NOMO-1 treated with dmso at 0.1 percent for 144 hours (cell line): ENCODE measurements around the gene ZNF142.

ENCODE experiments used
- DNase-seq: peaks from one replicate; lab custom pipeline; 2025; ENCODE audit not compliant: unreplicated experiment; lab: John Stamatoyannopoulos, UW

The ZNF142 gene

DNA sequence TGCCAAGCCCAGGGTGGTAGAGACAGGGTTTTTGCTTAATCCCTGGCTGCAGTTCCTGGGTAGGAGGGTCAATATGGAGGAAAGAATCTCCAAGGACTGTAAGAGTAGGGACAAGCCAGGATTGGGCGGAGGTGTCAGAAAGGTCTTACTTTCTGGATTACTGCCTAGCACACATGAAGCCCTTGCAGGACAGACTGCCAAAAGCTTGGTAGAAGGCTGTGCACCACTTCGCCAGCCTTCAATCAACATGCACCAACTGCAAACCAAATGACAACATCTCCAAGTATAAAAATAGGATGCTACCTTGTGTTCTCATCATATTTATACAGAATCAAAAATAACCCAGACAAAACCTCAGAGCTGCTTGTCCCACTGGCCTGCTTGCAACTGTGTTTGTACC lies 3.7 kb downstream of the ZNF142 start:
- no peak for DNase-seq

DNA sequence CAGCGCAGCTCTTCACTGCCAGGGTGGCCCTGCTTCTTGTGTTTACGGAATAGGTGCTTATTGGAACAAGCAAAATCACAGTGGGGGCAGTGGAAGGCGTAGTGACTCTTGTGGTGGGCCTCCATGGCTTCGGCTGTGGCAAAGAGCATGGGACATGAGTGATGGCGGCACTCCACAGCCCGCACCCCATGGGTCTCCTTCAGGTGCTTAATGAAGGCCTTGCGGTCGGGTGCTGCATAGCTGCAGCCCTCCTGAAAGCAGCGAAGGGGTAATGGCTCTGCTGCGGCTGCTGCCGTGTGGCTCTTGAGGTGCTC lies 10.7 kb downstream of the ZNF142 start:
- no peak for DNase-seq

GRCh38 chr2:218648088-218648786 lies 11.2 kb downstream of the ZNF142 start:
- no peak for DNase-seq

DNA sequence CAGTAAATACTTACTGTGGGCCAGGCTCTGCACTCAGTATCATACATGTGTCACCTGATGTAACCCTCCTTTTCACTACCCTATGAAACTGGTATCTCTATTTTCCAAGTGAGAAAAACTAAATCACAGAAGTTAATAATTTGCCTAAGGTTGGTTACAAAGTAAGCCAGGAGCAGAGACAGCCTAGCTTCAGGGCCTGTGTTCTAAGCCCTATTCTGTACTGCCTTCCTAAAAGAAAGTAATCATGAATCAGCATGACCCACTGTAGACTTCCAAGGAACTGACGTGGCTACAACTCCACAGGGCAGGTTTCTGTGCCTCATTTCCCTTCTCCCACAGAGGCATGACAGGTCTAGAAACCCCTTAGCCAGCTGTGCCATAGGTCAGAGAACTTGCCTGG lies 14.3 kb downstream of the ZNF142 start:
- DNase-seq = no peak

DNA sequence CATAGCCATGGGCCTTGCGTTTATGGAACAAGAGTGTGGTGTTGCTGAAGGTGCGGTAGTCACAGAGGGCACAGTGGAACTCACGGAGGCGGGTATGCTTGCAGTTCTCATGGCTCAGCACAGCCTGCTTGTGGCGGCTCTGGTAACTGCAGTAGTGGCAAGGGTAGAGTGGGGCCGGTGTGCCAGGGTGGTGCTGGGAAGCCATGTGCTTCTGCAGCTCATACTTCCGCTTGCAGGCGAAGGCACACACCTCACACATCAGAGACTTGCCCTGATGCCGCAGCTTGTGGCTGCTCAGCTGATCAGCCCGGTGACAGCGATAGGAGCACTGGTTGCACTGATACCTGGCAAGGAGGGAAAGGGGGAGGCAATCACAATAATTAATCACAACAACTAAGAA lies 14.7 kb downstream of the ZNF142 start:
- DNase-seq = no peak

DNA sequence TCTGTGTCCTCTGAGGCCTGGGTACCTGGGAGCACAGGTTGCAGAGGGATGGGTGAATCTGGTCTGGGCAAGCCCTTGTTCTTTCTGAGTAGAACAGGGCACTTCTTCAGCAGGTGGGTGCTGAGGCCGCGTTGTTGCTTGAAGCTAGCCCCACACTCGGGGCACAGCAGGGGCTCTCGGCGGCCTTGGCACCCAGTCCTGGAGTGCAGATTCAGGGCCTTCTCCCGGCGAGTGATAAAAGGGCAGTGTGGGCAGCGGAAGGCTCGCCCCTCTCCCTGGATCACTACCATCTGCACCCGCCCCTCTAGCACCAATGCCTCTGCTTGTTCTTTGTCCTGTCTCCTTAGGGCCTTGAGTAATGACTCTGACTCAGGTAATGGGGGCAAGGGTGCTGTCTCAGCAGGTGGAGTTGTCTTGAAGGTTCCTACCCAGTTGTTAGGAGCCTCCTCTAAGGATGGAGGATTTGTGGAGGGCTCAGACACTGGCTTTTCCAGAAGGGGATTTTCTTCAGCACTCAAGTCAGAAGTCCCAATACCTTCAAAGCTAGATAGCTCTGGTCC lies 15.6 kb downstream of the ZNF142 start:
- DNase-seq = no peak

DNA sequence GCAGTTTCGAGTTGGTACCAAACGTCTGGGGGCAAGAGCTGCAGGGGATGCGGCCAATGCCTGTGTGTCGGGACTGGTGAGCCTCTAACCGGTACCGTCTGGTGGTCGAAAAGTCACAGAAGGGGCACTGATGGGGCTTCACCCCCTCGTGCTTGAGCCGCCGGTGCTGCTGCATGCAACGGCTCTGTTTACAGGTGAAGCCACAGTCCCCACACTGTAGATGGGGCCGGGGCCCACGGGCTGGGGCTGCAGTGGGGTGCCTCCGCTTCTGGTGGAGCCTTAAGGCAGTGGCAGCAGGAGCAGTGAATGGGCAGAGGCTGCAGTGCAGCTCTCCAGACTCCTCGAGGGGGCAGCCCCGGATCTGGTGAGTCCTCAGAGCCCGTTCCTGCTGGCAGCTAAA lies 16.6 kb downstream of the ZNF142 start:
- DNase-seq = no peak

DNA sequence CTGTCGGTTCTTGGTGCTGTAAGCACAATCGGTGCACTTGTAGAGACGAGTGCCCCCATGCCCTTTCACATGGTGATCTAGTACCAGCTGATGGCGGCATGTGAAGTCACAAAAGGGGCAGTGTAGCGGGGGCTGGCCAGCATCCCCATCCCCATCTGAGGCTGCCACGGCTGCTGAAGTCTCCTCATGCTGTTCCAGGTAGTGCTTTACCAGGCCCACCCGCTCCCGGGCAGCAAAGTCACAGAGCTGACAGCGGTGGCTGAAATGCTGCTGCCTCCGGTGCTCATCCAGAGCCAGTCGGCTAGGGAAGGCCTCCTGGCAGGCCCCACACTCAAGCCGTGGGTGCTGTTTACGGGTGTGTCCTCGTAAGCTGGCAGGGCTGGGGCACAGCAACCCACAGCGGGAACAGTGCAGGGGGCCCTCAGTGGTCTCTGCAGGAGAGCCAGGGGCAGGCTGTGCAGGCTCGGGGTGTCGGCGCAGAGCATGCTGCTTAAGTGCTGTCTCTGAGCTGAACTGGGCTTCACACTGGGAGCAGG lies 17.2 kb downstream of the ZNF142 start:
- DNase-seq = no peak

DNA sequence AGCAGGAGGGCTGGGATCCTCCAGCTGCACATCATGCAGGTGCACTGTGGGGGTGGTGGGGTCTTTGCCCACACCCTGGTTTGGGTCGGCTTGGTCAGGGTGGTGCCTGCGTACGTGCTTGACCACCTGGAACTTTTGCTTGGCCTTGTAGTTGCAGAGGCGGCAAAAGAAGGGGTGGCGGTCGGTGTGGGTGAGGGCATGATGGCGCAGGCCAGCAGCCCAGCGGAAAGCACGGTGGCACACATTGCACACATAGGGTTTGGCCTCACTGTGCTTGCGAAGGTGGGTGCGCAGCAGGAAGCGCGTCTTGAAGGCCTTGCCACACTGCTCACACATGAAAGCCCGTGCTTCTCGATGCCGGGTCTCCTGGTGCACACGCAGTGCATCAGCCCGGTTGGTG lies 21.1 kb downstream of the ZNF142 start:
- no peak for DNase-seq

GRCh38 chr2:218635719-218636118 lies 23.7 kb downstream of the ZNF142 start:
- no peak for DNase-seq

DNA sequence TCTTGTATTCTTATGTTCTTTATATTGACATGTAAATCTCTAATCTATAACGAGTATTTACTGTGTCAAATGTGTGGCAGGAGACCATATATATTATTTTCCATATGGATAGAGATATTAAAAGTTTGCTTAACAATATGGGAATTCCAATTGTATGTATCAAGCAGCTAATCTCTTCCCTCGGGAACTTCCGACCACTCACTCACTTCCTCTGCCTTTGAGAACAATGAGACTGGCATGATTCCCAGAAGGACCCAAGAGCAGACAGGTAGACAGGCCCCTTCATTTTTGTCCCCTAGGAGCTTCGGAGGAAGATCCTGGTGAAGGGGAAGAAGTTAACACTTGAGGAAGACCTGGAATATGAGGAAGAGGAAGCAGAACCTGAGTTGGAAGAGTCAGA lies 27.6 kb downstream of the ZNF142 start:
- no peak for DNase-seq

DNA sequence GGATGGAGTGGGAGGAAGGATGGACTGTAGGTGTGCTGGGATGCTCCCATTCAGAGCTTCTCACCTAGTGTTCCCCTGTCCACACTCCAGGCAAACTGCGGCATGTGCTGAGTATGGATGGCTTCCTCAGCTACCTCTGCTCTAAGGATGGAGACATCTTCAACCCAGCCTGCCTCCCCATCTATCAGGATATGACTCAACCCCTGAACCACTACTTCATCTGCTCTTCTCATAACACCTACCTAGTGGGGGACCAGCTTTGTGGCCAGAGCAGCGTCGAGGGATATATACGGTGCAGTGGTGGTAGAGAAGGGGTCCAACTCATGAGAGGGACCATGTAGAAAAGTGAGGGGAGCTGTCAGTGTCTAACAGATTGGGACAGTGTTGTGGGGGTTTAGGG lies 31.5 kb downstream of the ZNF142 start:
- no peak for DNase-seq

DNA sequence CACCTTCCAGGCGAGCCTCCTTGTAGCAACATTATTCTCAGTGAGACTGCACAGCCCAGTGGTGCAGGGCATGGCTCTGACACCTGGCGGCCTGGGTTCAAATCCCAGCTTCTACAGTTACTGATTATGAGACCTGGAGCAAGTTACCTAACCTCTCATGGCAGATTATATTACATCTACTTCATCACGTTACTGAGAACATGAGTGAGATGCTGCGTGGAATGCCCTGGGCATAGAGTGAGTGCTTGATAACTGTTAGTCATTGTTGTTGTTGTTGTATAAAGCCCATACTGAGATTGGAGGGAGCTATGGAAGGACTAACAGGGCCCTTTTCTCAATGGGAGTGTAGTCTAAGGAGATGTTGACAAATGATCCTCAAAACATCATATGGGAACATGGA lies 33.1 kb downstream of the ZNF142 start:
- no peak for DNase-seq

DNA sequence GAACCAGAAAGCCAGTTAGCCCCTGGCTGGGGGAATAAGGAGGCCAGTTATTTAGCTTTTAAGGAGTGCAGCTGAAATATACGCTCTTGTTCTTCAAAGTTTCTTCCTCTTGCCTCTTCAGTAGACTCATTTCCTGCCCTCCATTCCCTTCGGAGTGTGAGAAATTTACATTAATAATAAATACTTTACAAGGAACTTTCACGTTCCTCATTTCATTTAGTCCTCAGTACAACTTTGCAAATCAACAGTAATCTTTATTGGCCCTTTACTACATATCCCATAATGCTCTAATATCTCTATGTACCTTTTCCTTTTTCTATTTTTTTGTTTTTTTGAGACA lies 36.1 kb downstream of the ZNF142 start:
- DNase-seq = no peak

DNA sequence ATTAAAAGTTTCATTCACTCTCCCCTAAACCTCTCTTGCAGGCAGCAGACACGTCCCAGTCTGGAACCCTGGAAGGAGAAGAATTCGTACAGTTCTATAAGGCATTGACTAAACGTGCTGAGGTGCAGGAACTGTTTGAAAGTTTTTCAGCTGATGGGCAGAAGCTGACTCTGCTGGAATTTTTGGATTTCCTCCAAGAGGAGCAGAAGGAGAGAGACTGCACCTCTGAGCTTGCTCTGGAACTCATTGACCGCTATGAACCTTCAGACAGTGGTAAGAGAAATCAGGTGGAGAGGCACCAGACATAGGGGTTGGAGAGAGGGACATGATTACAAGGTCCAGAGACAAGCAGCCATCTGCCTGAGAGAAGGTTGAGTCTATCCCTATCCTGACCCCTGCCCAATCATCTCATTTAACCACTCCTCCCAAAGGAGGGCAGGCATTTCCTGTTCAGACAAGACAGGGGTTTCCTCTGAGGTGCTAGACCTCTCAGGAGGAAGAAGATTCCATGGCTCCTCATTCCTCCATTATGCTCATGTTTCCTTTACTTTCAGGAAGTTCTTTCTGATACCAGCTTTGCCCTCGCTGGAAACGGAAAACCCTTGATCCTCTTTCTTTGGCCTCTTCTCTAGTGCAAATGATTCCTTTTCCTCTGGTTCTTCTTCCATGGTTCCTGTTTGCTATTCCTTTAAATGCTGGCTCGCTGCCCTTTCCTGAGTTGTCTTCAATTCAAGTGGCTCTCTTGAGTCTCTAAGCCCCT lies 36.6 kb downstream of the ZNF142 start:
- no peak for DNase-seq

DNA sequence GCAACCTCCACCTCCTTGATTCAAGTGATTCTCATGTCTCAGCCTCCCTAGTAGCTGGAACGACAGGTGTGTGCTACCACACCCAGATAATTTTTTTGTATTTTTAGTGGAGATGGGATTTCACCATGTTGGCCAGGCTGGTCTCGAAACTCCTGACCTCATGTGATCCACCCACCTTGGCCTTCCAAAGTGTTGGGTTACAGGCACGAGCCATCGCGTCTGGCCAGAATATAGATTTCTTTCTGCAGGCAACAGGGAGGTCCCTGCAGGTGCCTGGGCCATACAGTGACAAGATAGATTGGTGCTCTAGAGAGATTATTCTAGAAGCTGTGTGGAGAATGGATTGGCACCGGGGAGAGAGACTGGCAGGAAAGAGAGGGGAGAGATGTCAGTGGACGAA lies 38.4 kb downstream of the ZNF142 start:
- DNase-seq = no peak

DNA sequence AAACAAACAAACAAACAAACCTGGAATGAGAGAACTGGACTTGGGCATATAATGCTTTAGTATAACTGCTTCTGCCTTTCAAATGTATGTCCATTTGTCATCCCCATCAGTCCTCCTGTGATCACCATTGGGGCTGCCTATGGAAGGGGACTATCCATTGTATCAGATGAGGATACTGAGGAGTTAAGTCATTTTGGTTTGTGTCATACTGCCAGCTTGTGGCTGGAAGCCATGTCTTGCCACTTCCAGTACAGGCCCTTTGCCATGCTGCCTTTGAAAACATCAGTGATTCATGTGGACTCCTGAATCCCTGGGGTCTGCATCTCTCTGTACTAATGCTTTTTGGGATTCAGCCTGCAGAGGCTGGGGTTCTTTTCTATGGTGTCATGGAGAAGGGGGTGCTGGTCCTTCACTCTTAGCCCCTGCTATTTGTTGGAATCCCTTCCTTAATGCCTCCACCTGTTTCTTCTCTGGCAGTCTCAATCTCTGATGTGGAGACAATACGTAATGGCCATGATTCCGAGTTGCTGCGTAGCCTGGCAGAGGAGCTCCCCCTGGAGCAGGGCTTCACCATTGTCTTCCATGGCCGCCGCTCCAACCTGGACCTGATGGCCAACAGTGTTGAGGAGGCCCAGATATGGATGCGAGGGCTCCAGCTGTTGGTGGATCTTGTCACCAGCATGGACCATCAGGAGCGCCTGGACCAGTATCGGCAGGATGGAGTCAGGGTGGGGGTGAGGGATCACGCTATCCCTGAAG lies 41.1 kb downstream of the ZNF142 start:
- DNase-seq = no peak

DNA sequence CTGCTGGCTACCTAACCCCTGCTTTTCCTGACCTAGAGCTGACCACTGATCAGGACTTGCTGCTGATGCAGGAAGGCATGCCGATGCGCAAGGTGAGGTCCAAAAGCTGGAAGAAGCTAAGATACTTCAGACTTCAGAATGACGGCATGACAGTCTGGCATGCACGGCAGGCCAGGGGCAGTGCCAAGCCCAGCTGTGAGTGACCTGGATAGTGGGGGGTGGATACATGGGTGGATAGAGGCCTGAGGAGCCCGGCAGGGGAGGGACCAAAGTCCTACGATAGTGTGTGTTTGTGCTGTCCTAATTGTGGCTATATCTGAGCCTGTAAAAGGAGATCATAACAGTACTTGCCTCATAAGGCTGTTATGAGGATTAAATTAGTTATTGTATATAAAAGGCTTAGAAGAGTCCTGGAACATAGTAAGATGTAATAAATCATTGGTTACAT lies 43.5 kb downstream of the ZNF142 start:
- DNase-seq = no peak

GRCh38 chr2:218607436-218608115 lies 51.8 kb downstream of the ZNF142 start, which contains the start of gene PLCD4:
Gene PLCD4, plus strand, starts transcription at chr2:218607899. Its CDS starts 7,841 bp downstream, at chr2:218615740.
- no peak for DNase-seq

GRCh38 chr2:218605432-218605831 lies 54.0 kb downstream of the ZNF142 start:
- DNase-seq = no peak
